Mesothelial cell of epicardium (in vitro differentiated cells): ENCODE measurements around the gene TMIE. TPM values are rescaled to one million over a fixed set of nuclear protein-coding genes. Genes with fewer than 3 reads are reported as not detected.
A peak's percentile ranks its signal among the peaks of the same experiment; 100 is the strongest.

Source experiments
- DNase-seq, 2 experiments: peaks; one replicate each; pipeline ENCODE4 v3.0.0; 2021; ENCODE audit warnings: low spot score in 2 of 2; ENCODE audit not compliant: unreplicated experiment in 2 of 2
- H3K27ac Mint-ChIP-seq: 2 replicates; pipeline ENCODE4 v1.8.0; 2021; ENCODE audit warnings: mixed read lengths
- H3K27me3 Mint-ChIP-seq: 2 replicates; pipeline ENCODE4 v1.8.0; 2021; ENCODE audit warnings: low read depth, mixed read lengths
- H3K36me3 Mint-ChIP-seq: 2 replicates; pipeline ENCODE4 v1.8.0; 2021; ENCODE audit warnings: mixed read lengths
- H3K4me1 Mint-ChIP-seq: 2 replicates; pipeline ENCODE4 v1.8.0; 2021; ENCODE audit warnings: mixed read lengths
- H3K4me3 Mint-ChIP-seq: 2 replicates; pipeline ENCODE4 v1.8.0; 2021; ENCODE audit warnings: mild to moderate bottlenecking, moderate library complexity, mixed read lengths
- H3K9me3 Mint-ChIP-seq: 2 replicates; pipeline ENCODE4 v1.8.0; 2021; ENCODE audit warnings: mixed read lengths
- total RNA-seq: library from RNA; stranded (reverse); gene quantifications from 3 replicates; pipeline ENCODE4 v1.2.1, GENCODE V29; 2021
- TF ChIP-seq, protein P1 (sequence below): fragments of 200-600 bp; sonication (generic); IDR thresholded peaks from one replicate; pipeline ENCODE4 v1.5.0; 2021; ENCODE audit warnings: antibody characterized with exemption; ENCODE audit not compliant: unreplicated experiment

TMIE gene
- total RNA-seq, 1 donor from 2014 or later = 0.54 TPM

GRCh38 chr3:46721009-46721408 lies 19.8 kb downstream of the TMIE start:
- H3K27me3 Mint-ChIP-seq = peaks cover 2% of the 10 kb centered on the region
- H3K27ac Mint-ChIP-seq = no peak overlapping the region
- no peak for DNase-seq
- peaks cover 12% of the 10 kb centered on the region for H3K4me1 Mint-ChIP-seq
- TF ChIP-seq, protein P1, sequence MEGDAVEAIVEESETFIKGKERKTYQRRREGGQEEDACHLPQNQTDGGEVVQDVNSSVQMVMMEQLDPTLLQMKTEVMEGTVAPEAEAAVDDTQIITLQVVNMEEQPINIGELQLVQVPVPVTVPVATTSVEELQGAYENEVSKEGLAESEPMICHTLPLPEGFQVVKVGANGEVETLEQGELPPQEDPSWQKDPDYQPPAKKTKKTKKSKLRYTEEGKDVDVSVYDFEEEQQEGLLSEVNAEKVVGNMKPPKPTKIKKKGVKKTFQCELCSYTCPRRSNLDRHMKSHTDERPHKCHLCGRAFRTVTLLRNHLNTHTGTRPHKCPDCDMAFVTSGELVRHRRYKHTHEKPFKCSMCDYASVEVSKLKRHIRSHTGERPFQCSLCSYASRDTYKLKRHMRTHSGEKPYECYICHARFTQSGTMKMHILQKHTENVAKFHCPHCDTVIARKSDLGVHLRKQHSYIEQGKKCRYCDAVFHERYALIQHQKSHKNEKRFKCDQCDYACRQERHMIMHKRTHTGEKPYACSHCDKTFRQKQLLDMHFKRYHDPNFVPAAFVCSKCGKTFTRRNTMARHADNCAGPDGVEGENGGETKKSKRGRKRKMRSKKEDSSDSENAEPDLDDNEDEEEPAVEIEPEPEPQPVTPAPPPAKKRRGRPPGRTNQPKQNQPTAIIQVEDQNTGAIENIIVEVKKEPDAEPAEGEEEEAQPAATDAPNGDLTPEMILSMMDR = no peak
- peaks cover 5% of the 10 kb centered on the region for H3K9me3 Mint-ChIP-seq
- no peak overlapping the region for H3K4me3 Mint-ChIP-seq
- no peaks in the 10 kb centered on the region for H3K36me3 Mint-ChIP-seq

GRCh38 chr3:46722443-46722842 lies 21.3 kb downstream of the TMIE start:
- no peak overlapping the region for H3K27ac Mint-ChIP-seq
- peaks cover 2% of the 10 kb centered on the region for H3K27me3 Mint-ChIP-seq
- peaks cover 5% of the 10 kb centered on the region for H3K9me3 Mint-ChIP-seq
- TF ChIP-seq, protein P1 = no peak
- DNase-seq = no peak
- H3K36me3 Mint-ChIP-seq = no peaks in the 10 kb centered on the region
- peaks cover 18% of the 10 kb centered on the region for H3K4me1 Mint-ChIP-seq
- no peak overlapping the region for H3K4me3 Mint-ChIP-seq

DNA sequence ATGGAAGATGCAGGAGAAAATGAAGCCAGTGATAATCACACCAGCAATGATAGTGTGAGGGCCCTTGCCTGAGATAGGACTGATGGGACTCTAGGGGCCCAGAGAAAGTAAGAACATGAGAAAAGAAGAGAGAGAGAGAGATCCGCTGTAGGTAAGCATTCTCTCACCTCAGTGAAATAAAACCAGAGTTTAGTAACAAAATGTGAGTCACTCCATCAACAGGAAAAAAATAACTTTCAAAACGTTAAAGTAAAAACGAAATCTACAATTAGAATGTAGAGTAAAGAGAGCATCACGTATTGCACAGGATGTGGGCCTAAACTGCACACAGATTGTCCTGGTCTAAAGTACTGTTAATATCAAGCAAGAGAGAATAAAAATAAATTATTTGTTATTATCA lies 23.2 kb downstream of the TMIE start:
- peaks cover 18% of the 10 kb centered on the region for H3K4me1 Mint-ChIP-seq
- H3K27me3 Mint-ChIP-seq = peaks cover 2% of the 10 kb centered on the region
- DNase-seq = no peak
- H3K27ac Mint-ChIP-seq = no peak overlapping the region
- TF ChIP-seq, protein P1 = no peak
- H3K4me3 Mint-ChIP-seq = no peak overlapping the region
- no peaks in the 10 kb centered on the region for H3K36me3 Mint-ChIP-seq
- peaks cover 5% of the 10 kb centered on the region for H3K9me3 Mint-ChIP-seq

DNA sequence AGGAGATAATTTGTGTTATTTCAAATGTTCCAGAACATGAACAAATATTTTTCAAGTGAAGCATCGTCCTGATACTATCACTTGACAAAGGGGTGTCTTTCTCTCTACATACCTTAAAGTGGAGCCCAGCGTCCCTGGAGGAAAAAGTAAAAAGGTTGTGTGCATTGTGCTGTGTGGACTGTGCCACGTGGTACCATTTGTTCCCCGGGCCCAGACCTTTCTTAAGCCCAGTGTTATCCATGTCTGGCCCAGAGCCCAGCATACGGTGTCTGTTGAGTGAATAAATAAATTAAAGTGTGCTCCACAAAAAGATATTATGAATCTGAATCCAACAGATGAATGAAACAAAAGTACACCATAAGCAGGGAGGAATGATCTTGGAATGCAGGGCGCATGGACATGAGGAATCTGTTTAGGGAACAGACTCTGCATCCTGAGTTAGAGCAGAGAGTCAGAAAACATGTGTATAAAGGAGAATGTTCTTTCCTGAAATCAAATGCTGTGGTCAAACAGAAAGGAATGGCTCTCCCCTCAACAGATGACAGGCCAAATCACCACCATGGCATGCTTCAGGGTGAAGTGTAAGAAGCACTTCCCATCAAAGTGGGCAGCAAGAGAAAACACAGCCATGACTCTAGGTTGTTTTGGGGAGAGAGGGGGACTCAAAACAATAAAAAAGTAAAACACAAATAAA lies 24.6 kb downstream of the TMIE start:
- Mint-ChIP-seq H3K36me3 (no peaks in the 10 kb centered on the region), H3K9me3 (peaks cover 4% of the 10 kb centered on the region), H3K4me3 (no peak overlapping the region), H3K27me3 (no peaks in the 10 kb centered on the region), H3K4me1 (peaks cover 16% of the 10 kb centered on the region), H3K27ac (peak overlapping the region; percentile 85)
- TF ChIP-seq, protein P1 = no peak
- no peak for DNase-seq

DNA sequence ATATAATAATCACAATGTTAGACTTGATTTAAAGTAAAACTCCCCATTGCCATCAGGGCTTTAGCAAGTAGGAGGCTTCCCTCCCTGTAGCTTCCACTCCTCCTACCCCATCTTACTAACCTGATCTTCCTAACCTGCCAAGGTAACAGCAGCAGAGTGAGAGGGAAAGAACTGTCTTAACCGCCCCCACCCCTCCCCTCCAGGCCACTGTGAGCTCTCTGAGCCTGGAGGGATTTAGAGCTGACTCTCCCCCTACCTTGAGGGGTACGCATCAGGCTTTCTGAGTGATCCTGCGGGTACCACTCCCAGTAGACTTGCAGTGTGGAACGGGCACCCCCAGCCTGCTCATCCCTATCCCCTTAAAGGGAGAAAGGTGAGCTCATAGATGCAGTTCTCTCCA lies 27.8 kb downstream of the TMIE start:
- Mint-ChIP-seq H3K4me1 (peaks cover 16% of the 10 kb centered on the region), H3K27me3 (no peaks in the 10 kb centered on the region), H3K27ac (no peak overlapping the region), H3K4me3 (no peak overlapping the region), H3K36me3 (no peaks in the 10 kb centered on the region), H3K9me3 (no peaks in the 10 kb centered on the region)
- no peak for DNase-seq
- TF ChIP-seq, protein P1 = no peak
